IPS-18c (cell line): ENCODE data around the gene AHNAK.

Source experiments
- H3K4me3 ChIP-seq: 2 replicates; pipeline ENCODE4 v1.7.0; 2013; ENCODE audit warnings: low read depth, mild to moderate bottlenecking, low read length, moderate library complexity; ENCODE audit not compliant: insufficient read depth
- H3K9me3 ChIP-seq: one replicate; pipeline ENCODE4 v1.6.1; 2013; ENCODE audit warnings: mild to moderate bottlenecking, low read length, moderate library complexity; ENCODE audit not compliant: control insufficient read depth, insufficient read depth

The AHNAK gene

GRCh38 chr11:62439785-62440602 is 106.6 kb downstream of the AHNAK start:
- no peak overlapping the region for H3K4me3 ChIP-seq
- H3K9me3 ChIP-seq, result no peaks in the 10 kb centered on the region

- Histone ChIP-seq H3K9me3 (no peaks in the 10 kb centered on the region), H3K4me3 (no peak overlapping the region)
Observed at GRCh38 chr11:62438641-62439040, 108.0 kb downstream of the AHNAK start.

- H3K9me3 ChIP-seq, result no peaks in the 10 kb centered on the region
- H3K4me3 ChIP-seq, result no peak overlapping the region
Observed at GRCh38 chr11:62437616-62438015, 109.0 kb downstream of the AHNAK start.

GRCh38 chr11:62435846-62436660 is 110.6 kb downstream of the AHNAK start:
- Histone ChIP-seq H3K9me3 (no peaks in the 10 kb centered on the region), H3K4me3 (no peak overlapping the region)

GRCh38 chr11:62433904-62434276 is 112.7 kb downstream of the AHNAK start:
- Histone ChIP-seq H3K4me3 (no peak overlapping the region), H3K9me3 (no peaks in the 10 kb centered on the region)

- H3K4me3 ChIP-seq, result no peak overlapping the region
- no peaks in the 10 kb centered on the region for H3K9me3 ChIP-seq
Observed at GRCh38 chr11:62433141-62433903, 113.3 kb downstream of the AHNAK start.

- no peak overlapping the region for H3K4me3 ChIP-seq
Observed at GRCh38 chr11:62432695-62433094, 113.9 kb downstream of the AHNAK start.

GRCh38 chr11:62431171-62431901 is 115.3 kb downstream of the AHNAK start:
- Histone ChIP-seq H3K9me3 (no peaks in the 10 kb centered on the region), H3K4me3 (no peak overlapping the region)

More at GRCh38 chr11:62432695-62433094, 113.9 kb downstream of the AHNAK start:
- H3K9me3 ChIP-seq, result no peaks in the 10 kb centered on the region

GRCh38 chr11:62430425-62430824 is 116.2 kb downstream of the AHNAK start:
- no peaks in the 10 kb centered on the region for H3K9me3 ChIP-seq
- no peak overlapping the region for H3K4me3 ChIP-seq

- no peak overlapping the region for H3K4me3 ChIP-seq
- H3K9me3 ChIP-seq, result no peaks in the 10 kb centered on the region
Observed at GRCh38 chr11:62428871-62429560, 117.6 kb downstream of the AHNAK start.

GRCh38 chr11:62427630-62428233 is 118.9 kb downstream of the AHNAK start:
- no peaks in the 10 kb centered on the region for H3K9me3 ChIP-seq
- no peak overlapping the region for H3K4me3 ChIP-seq

GRCh38 chr11:62423012-62423411 is 123.6 kb downstream of the AHNAK start:
- Histone ChIP-seq H3K4me3 (no peak overlapping the region), H3K9me3 (no peaks in the 10 kb centered on the region)

GRCh38 chr11:62421996-62422395 is 124.6 kb downstream of the AHNAK start:
- Histone ChIP-seq H3K4me3 (no peak overlapping the region), H3K9me3 (no peaks in the 10 kb centered on the region)

- no peak overlapping the region for H3K4me3 ChIP-seq
- no peaks in the 10 kb centered on the region for H3K9me3 ChIP-seq
Observed at GRCh38 chr11:62420882-62421281, 125.7 kb downstream of the AHNAK start.

- H3K9me3 ChIP-seq, result no peaks in the 10 kb centered on the region
- H3K4me3 ChIP-seq, result no peak overlapping the region
Observed at GRCh38 chr11:62419943-62420342, 126.7 kb downstream of the AHNAK start.

GRCh38 chr11:62419314-62419929 is 127.2 kb downstream of the AHNAK start:
- no peaks in the 10 kb centered on the region for H3K9me3 ChIP-seq
- no peak overlapping the region for H3K4me3 ChIP-seq
